Cardiac muscle cell (in vitro differentiated cells and primary cell): ENCODE data around the gene DEFB112. TPM values are rescaled to one million over a fixed set of nuclear protein-coding genes. Genes with fewer than 3 reads are reported as not detected.

Source experiments
- DNase-seq, 2 donors: peaks; one replicate each; pipeline versions ENCODE4 v3.0.0 to v3.0.0-alpha.2; 2010 to 2017; ENCODE audit warnings: low read depth in 1 of 2, low spot score in 1 of 2
- H3K27ac ChIP-seq: fragments of 200-600 bp; sonication (generic); 2 replicates; pipeline ENCODE4 v1.5.1; 2016
- H3K27me3 ChIP-seq: fragments of 200-600 bp; sonication (generic); 2 replicates; pipeline ENCODE4 v1.6.0; 2016; ENCODE audit warnings: control low read depth
- H3K36me3 ChIP-seq: fragments of 200-600 bp; sonication (generic); 2 replicates; pipeline ENCODE4 v1.5.1; 2016; ENCODE audit warnings: control low read depth
- H3K4me1 ChIP-seq: fragments of 200-600 bp; sonication (generic); 2 replicates; pipeline ENCODE4 v1.8.1; 2017; ENCODE audit warnings: low read depth, mild to moderate bottlenecking, mixed run types
- H3K4me3 ChIP-seq: fragments of 200-600 bp; sonication (generic); 2 replicates; pipeline ENCODE4 v1.5.1; 2016; ENCODE audit warnings: mild to moderate bottlenecking
- H3K9me3 ChIP-seq: fragments of 200-600 bp; sonication (generic); 2 replicates; pipeline ENCODE4 v1.5.1; 2017; ENCODE audit warnings: low read depth, mild to moderate bottlenecking, control low read depth
- polyA plus RNA-seq: library from polyadenylated mRNA; unstranded; fragments of >200 nt; fragmentation: Nextera tagmentation; extraction: Ambion mirVana; gene quantifications from 2 replicates; pipeline ENCODE4 v1.2.1, GENCODE V29; 2016
- total RNA-seq: library from RNA; depleted of rRNA; stranded (reverse); fragments of >200 nt; gene quantifications from 2 replicates; pipeline ENCODE4 v1.2.3, GENCODE V29; 2016
- TF ChIP-seq, protein P1 (sequence below): IDR thresholded peaks from 2 replicates; pipeline ENCODE4 v1.5.1; 2012; ENCODE audit warnings: low read depth, mild to moderate bottlenecking, low read length

The DEFB112 gene
- total and polyA plus RNA-seq, 2 experiments from 2014 or later, result not detected

GRCh38 chr6:50003139-50003538 is 46.6 kb downstream of the DEFB112 start:
- DNase-seq, result no peak
- Histone ChIP-seq H3K27me3 (no peaks in the 10 kb centered on the region), H3K36me3 (no peaks in the 10 kb centered on the region), H3K4me3 (no peak overlapping the region), H3K9me3 (no peaks in the 10 kb centered on the region), H3K27ac (no peak overlapping the region), H3K4me1 (no peaks in the 10 kb centered on the region)
- TF ChIP-seq, protein P1, sequence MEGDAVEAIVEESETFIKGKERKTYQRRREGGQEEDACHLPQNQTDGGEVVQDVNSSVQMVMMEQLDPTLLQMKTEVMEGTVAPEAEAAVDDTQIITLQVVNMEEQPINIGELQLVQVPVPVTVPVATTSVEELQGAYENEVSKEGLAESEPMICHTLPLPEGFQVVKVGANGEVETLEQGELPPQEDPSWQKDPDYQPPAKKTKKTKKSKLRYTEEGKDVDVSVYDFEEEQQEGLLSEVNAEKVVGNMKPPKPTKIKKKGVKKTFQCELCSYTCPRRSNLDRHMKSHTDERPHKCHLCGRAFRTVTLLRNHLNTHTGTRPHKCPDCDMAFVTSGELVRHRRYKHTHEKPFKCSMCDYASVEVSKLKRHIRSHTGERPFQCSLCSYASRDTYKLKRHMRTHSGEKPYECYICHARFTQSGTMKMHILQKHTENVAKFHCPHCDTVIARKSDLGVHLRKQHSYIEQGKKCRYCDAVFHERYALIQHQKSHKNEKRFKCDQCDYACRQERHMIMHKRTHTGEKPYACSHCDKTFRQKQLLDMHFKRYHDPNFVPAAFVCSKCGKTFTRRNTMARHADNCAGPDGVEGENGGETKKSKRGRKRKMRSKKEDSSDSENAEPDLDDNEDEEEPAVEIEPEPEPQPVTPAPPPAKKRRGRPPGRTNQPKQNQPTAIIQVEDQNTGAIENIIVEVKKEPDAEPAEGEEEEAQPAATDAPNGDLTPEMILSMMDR, result no peak

GRCh38 chr6:49995278-49995677 is 54.5 kb downstream of the DEFB112 start:
- Histone ChIP-seq H3K4me3 (no peak overlapping the region), H3K4me1 (no peaks in the 10 kb centered on the region), H3K9me3 (no peaks in the 10 kb centered on the region), H3K27ac (no peak overlapping the region), H3K27me3 (no peaks in the 10 kb centered on the region), H3K36me3 (no peaks in the 10 kb centered on the region)
- TF ChIP-seq, protein P1, result no peak
- no peak for DNase-seq

Other genes with a start within 250 kb of the DEFB112 start
- gene CRISP1, start 183.4 kb downstream of the DEFB112 start, total RNA-seq, result not detected in 2 replicates
- not detected in 2 replicates for gene CRISP1, start 183.4 kb downstream of the DEFB112 start, polyA plus RNA-seq
- gene DEFB114, start 85.8 kb downstream of the DEFB112 start, total RNA-seq, result not detected in 2 replicates
- not detected in 2 replicates for gene DEFB114, start 85.8 kb downstream of the DEFB112 start, polyA plus RNA-seq
- not detected in 2 replicates for gene DEFB113, start 80.3 kb downstream of the DEFB112 start, total RNA-seq
- not detected in 2 replicates for gene DEFB113, start 80.3 kb downstream of the DEFB112 start, polyA plus RNA-seq
- not detected in 2 replicates for gene DEFB110, start 27.9 kb downstream of the DEFB112 start, total RNA-seq
- gene DEFB110, start 27.9 kb downstream of the DEFB112 start, polyA plus RNA-seq, result not detected in 2 replicates